GM12878 (cell line): Measurements from ENCODE around the gene SNX2. TPM values are rescaled to one million over a fixed set of nuclear protein-coding genes. Genes with fewer than 3 reads are reported as not detected.

Experiments used
- ATAC-seq: fragments of 200-7000 bp; cut with Tn5 transposase; 3 replicates; pipeline ENCODE4 v1.9.1; 2020; ENCODE audit warnings: mild to moderate bottlenecking, moderate library complexity
- BruUV-seq: library from RNA; stranded (reverse); fragments of 400-500 nt; replicated peaks from 2 replicates; lab custom pipeline; 2021; lab: Mats Ljungman, UMichigan
- CTCF ChIA-PET: fragments of 300-600 bp; sonication (Branson Sonifier 250); formaldehyde crosslinking; extraction: SDS; loops from one replicate; lab custom pipeline; 2021; ENCODE audit warnings: inconsistent platforms; lab: Yijun Ruan, JAX
- POLR2A ChIA-PET: fragments of 350-600 bp; formaldehyde crosslinking; extraction: SDS; loops from one replicate; lab custom pipeline; 2021; ENCODE audit warnings: inconsistent platforms; lab: Charles Lee
- RAD21 ChIA-PET: fragments of 300-600 bp; sonication (Branson Sonifier 250); formaldehyde crosslinking; loops from one replicate; lab custom pipeline; 2023; ENCODE audit warnings: antibody characterized with exemption; ENCODE audit not compliant: unreplicated experiment; lab: Charles Lee
- SMC1A ChIA-PET: fragments of 300-600 bp; sonication (Branson Sonifier 250); formaldehyde crosslinking; loops from one replicate; lab custom pipeline; 2023; ENCODE audit not compliant: unreplicated experiment, uncharacterized antibody; lab: Charles Lee
- DNase-seq: peaks from one replicate; pipeline ENCODE4 v3.0.0-alpha.2; 2011; ENCODE audit warnings: low read depth, low spot score
- FAIRE-seq: peaks from 3 replicates; lab custom pipeline; 2011; peaks lifted over from hg19 to GRCh38; lab: Jason Lieb, UNC
- H2AFZ ChIP-seq: 2 replicates; pipeline ENCODE4 v1.6.0; 2011; ENCODE audit warnings: low read depth, low read length, control low read depth; ENCODE audit not compliant: control insufficient read depth
- H3K27ac ChIP-seq: 2 replicates; pipeline ENCODE4 v1.5.1; 2011; ENCODE audit warnings: control low read depth; ENCODE audit not compliant: control insufficient read depth, insufficient read depth
- H3K27me3 ChIP-seq, 2 experiments: replicated peaks in 1 of 2; 2 replicates each; pipeline versions ENCODE4 v1.6.0 to v1.6.1; 2011; ENCODE audit warnings: low read length in 1 of 2; ENCODE audit not compliant: control insufficient read depth in 2 of 2, insufficient read depth in 2 of 2
- H3K36me3 ChIP-seq, 2 experiments: 2 replicates each; pipeline ENCODE4 v1.5.1; 2011; ENCODE audit warnings: low read length in 1 of 2; ENCODE audit not compliant: control insufficient read depth in 2 of 2, insufficient read depth in 2 of 2
- H3K4me1 ChIP-seq: 2 replicates; pipeline ENCODE4 v1.6.1; 2011; ENCODE audit warnings: mild to moderate bottlenecking, low read length, moderate library complexity, mixed read lengths; ENCODE audit not compliant: control insufficient read depth, insufficient read depth
- H3K4me2 ChIP-seq: 2 replicates; pipeline ENCODE4 v1.6.0; 2011; ENCODE audit warnings: control low read depth; ENCODE audit not compliant: control insufficient read depth, insufficient read depth
- H3K4me3 ChIP-seq: fragments of 200-600 bp; sonication (generic); 2 replicates; pipeline ENCODE4 v1.5.1; 2016
- H3K79me2 ChIP-seq: 2 replicates; pipeline ENCODE4 v1.6.0; 2011; ENCODE audit warnings: low read length; ENCODE audit not compliant: control insufficient read depth, insufficient read depth
- H3K9ac ChIP-seq: 2 replicates; pipeline ENCODE4 v1.8.0; 2011; ENCODE audit warnings: low read length, control low read depth, mixed read lengths; ENCODE audit not compliant: control insufficient read depth, insufficient read depth
- H3K9me3 ChIP-seq: replicated peaks from 3 replicates; pipeline ENCODE4 v1.5.1; 2011; ENCODE audit warnings: mild to moderate bottlenecking, low read length; ENCODE audit not compliant: control insufficient read depth, insufficient read depth
- H4K20me1 ChIP-seq: 2 replicates; pipeline ENCODE4 v1.6.0; 2011; ENCODE audit not compliant: control insufficient read depth, insufficient read depth
- CHD1 ChIP-seq: IDR thresholded peaks from 2 replicates; pipeline ENCODE4 v1.6.1; 2012; ENCODE audit warnings: low read depth, low read length, improper control_type of control experiment
- CHD4 ChIP-seq: fragments of 200-600 bp; sonication (generic); IDR thresholded peaks from 2 replicates; pipeline ENCODE4 v1.6.1; 2016; ENCODE audit warnings: mild to moderate bottlenecking
- EP300 ChIP-seq, 2 experiments: fragments of 150-350 bp in 1 of 2; IDR thresholded peaks; 2 replicates each; pipeline ENCODE4 v1.6.1; 2011 to 2012; ENCODE audit warnings: low read depth in 2 of 2, low read length in 2 of 2, borderline replicate concordance in 1 of 2, improper control_type of control experiment in 1 of 2, inconsistent platforms in 1 of 2; ENCODE audit not compliant: control insufficient read depth in 1 of 2
- FOXK2 ChIP-seq: fragments of 450-650 bp; IDR thresholded peaks from 2 replicates; pipeline ENCODE4 v1.6.1; 2017; ENCODE audit warnings: mild to moderate bottlenecking, moderate library complexity
- MYB ChIP-seq: fragments of 150-350 bp; IDR thresholded peaks from 2 replicates; pipeline ENCODE4 v1.6.1; 2014; ENCODE audit warnings: mild to moderate bottlenecking, low read depth, low read length, borderline replicate concordance
- NFIC ChIP-seq: IDR thresholded peaks from 2 replicates; pipeline ENCODE4 v1.6.1; 2012; ENCODE audit warnings: low read depth, mild to moderate bottlenecking, inconsistent platforms, low read length, moderate library complexity
- NR2F1 ChIP-seq: fragments of 450-650 bp; conservative IDR thresholded peaks from 2 replicates; pipeline ENCODE4 v1.6.1; 2017; ENCODE audit warnings: mild to moderate bottlenecking
- PAX5 ChIP-seq: IDR thresholded peaks from 2 replicates; pipeline ENCODE4 v1.6.1; 2011; ENCODE audit warnings: low read depth, low read length, borderline replicate concordance
- PAX8 ChIP-seq: fragments of 450-650 bp; IDR thresholded peaks from 2 replicates; pipeline ENCODE4 v1.6.1; 2017; ENCODE audit warnings: mild to moderate bottlenecking, moderate library complexity
- POLR2AphosphoS2 ChIP-seq: IDR thresholded peaks from 2 replicates; pipeline ENCODE4 v1.6.1; 2011; ENCODE audit warnings: low read depth, mild to moderate bottlenecking, low read length, improper control_type of control experiment, moderate library complexity
- RCOR1 ChIP-seq: conservative IDR thresholded peaks from 2 replicates; pipeline ENCODE4 v1.6.1; 2012; ENCODE audit warnings: low read depth, low read length, improper control_type of control experiment
- SIN3A ChIP-seq: IDR thresholded peaks from 2 replicates; pipeline ENCODE4 v1.6.1; 2012; ENCODE audit warnings: low read depth, low read length, improper control_type of control experiment
- SPI1 ChIP-seq: IDR thresholded peaks from 2 replicates; pipeline ENCODE4 v1.6.1; 2011; ENCODE audit warnings: low read depth, mild to moderate bottlenecking, low read length, moderate library complexity, borderline replicate concordance; ENCODE audit not compliant: insufficient read depth
- TAF1 ChIP-seq: IDR thresholded peaks from 2 replicates; pipeline ENCODE4 v1.6.1; 2011; ENCODE audit warnings: mild to moderate bottlenecking, low read depth, low read length, borderline replicate concordance
- TBL1XR1 ChIP-seq: IDR thresholded peaks from 2 replicates; pipeline ENCODE4 v1.6.1; 2012; ENCODE audit warnings: low read depth, low read length, improper control_type of control experiment
- TCF12 ChIP-seq: IDR thresholded peaks from 2 replicates; pipeline ENCODE4 v1.6.1; 2011; ENCODE audit warnings: low read depth, mild to moderate bottlenecking, low read length
- ZNF622 ChIP-seq: fragments of 450-650 bp; IDR thresholded peaks from 2 replicates; pipeline ENCODE4 v1.6.1; 2017; ENCODE audit warnings: mild to moderate bottlenecking, inconsistent platforms
- ZZZ3 ChIP-seq: IDR thresholded peaks from 2 replicates; pipeline ENCODE4 v1.6.1; 2011; ENCODE audit warnings: low read depth; ENCODE audit not compliant: control insufficient read depth, insufficient read length
- WGBS: methylation state at CpG from one replicate; pipeline ENCODE4 v1.1.6; 2016; ENCODE audit warnings: low lambda C conversion rate; ENCODE audit not compliant: insufficient replicate concordance, insufficient coverage; ENCODE audit errors: missing lambda C conversion rate; 5-methylcytosine and 5-hydroxymethylcytosine counted together
- in situ Hi-C: fragments of 300-500 bp; cut with MboI; formaldehyde crosslinking; loops from 9 replicates; pipeline ENCODE4 v1.14.3; 2018; ENCODE audit warnings: mixed read lengths
- intact Hi-C: fragments of 100-400 bp; cut with micrococcal nuclease; formaldehyde crosslinking; loops from one replicate; pipeline ENCODE4 v1.14.2; 2022; ENCODE audit not compliant: unreplicated experiment
- polyA plus RNA-seq, 11 experiments: library from polyadenylated mRNA; depleted of rRNA in 4 of 11; unstranded in 6 of 11; stranded (reverse) in 5 of 11; fragments of >200 nt; fragmentation: Nextera tagmentation in 4 of 11; fragmentation: Illumina TruSeq in 1 of 11; extraction: Ambion mirVana in 4 of 11; extraction: Trizol in 1 of 11; gene quantifications; 1 replicate in 1 of 11; 2 replicates in 10 of 11; pipeline versions ENCODE4 v1.2.1 to v1.2.3, GENCODE V29; 2011 to 2016; ENCODE audit warnings: inconsistent platforms in 2 of 11, missing spikeins in 2 of 11, low read depth in 1 of 11
- total RNA-seq, 4 experiments: library from RNA; depleted of rRNA in 3 of 4; stranded (reverse); fragments of >200 nt in 3 of 4; fragmentation: Illumina TruSeq in 1 of 4; extraction: Trizol in 1 of 4; gene quantifications; 2 replicates each; pipeline versions ENCODE4 v1.2.1 to v1.2.3, GENCODE V29; 2013 to 2021
- TF ChIP-seq, protein P1 (sequence below): IDR thresholded peaks from 2 replicates; pipeline ENCODE4 v1.6.1; 2011; ENCODE audit warnings: borderline replicate concordance, low read depth, mild to moderate bottlenecking, moderate library complexity, low read length; ENCODE audit not compliant: insufficient read depth, poor library complexity, severe bottlenecking
- TF ChIP-seq, protein P2 (sequence below): fragments of 150-350 bp; IDR thresholded peaks from 2 replicates; pipeline ENCODE4 v1.6.1; 2016; ENCODE audit warnings: low read depth, low read length

Gene SNX2
- total and polyA plus RNA-seq, 10 of the 15 experiments (the other 5 are each of a cell fraction or from before 2014, with no cell fraction given) = 46.3 to 84.3 (median 63.0) TPM

DNA sequence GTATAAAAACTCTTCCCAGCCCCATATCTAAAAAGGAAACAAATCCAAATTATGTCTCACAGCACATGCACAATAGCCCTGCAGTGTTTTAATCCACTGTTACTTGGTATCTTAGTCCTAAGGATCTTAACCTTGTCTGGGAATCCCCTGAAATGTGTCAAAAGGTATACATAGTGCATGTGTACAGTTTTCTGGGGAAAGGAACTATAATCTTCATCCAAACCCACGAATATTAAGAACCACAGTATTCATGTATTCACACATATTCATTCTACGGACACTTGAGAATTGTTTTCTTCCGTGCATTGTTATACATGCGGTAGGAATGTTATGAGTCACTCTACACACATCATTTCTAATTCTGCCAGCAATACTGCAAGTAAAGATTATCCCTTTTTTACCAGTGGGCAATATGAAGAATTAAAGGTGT, 47.8 kb upstream of the SNX2 start (continued):
- TF ChIP-seq CHD1 (no peak), PAX5 (no peak), NR2F1 (peak; percentile 42; the same call in 1 of the 2 replicates), POLR2AphosphoS2 (no peak), TBL1XR1 (no peak)
- TF ChIP-seq, protein P1, sequence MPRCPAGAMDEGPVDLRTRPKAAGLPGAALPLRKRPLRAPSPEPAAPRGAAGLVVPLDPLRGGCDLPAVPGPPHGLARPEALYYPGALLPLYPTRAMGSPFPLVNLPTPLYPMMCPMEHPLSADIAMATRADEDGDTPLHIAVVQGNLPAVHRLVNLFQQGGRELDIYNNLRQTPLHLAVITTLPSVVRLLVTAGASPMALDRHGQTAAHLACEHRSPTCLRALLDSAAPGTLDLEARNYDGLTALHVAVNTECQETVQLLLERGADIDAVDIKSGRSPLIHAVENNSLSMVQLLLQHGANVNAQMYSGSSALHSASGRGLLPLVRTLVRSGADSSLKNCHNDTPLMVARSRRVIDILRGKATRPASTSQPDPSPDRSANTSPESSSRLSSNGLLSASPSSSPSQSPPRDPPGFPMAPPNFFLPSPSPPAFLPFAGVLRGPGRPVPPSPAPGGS = peak; percentile 65

DNA sequence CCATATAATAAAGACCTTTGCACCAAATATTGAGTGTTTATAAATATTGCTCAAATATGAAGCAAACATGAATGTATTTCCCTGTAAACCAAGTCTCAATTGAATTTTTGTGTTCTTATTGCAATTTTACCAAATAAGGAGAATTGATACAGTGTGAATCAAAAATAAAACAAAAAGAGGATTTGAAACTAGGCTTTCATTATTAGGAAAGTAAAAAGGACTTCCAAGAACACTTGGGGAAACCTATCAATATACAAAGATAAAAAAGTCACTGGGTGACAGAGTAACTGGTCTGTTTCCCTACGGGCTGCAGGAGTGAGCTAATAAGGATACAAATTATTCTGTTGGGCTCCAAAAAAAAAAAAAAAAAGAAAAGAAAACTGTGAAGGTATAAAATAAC, 44.8 kb upstream of the SNX2 start:
- POLR2A ChIA-PET = interaction anchor here (0.5 to 0.6 kb wide), 2 partner anchors 25 to 35 kb away, joined by 3 to 16 read pairs; no protein-coding TSS in a partner anchor
- Histone ChIP-seq H3K4me3 (no peak overlapping the region), H2AFZ (no peak overlapping the region), H3K27me3 (no peaks in the 10 kb centered on the region), H4K20me1 (no peaks in the 10 kb centered on the region), H3K9ac (no peak overlapping the region), H3K27ac (no peak overlapping the region), H3K9me3 (no peaks in the 10 kb centered on the region; the same call in 2 of the 3 replicates), H3K4me2 (no peak overlapping the region), H3K36me3 (no peaks in the 10 kb centered on the region), H3K4me1 (peaks cover 14% of the 10 kb centered on the region), H3K79me2 (no peaks in the 10 kb centered on the region)
- BruUV-seq = no TSS peak
- WGBS = 0% methylated on average over 1 of the region's 1 CpG
- ATAC-seq (peak; percentile 44), DNase-seq (no peak), FAIRE-seq (no peak)
- CTCF ChIA-PET = interaction anchor here (1.2 to 1.3 kb wide), 2 partner anchors 26 to 28 kb away, joined by 4 read pairs; no protein-coding TSS in a partner anchor
- RAD21 ChIA-PET = no interaction called here
- SMC1A ChIA-PET = interaction anchor here (0.6 to 3.2 kb wide), 2 partner anchors 26 to 446 kb away, joined by 4 to 14 read pairs; no protein-coding TSS in a partner anchor
- in situ Hi-C loops (no loop called here), intact Hi-C loops (no loop called here)
- TF ChIP-seq, protein P2, sequence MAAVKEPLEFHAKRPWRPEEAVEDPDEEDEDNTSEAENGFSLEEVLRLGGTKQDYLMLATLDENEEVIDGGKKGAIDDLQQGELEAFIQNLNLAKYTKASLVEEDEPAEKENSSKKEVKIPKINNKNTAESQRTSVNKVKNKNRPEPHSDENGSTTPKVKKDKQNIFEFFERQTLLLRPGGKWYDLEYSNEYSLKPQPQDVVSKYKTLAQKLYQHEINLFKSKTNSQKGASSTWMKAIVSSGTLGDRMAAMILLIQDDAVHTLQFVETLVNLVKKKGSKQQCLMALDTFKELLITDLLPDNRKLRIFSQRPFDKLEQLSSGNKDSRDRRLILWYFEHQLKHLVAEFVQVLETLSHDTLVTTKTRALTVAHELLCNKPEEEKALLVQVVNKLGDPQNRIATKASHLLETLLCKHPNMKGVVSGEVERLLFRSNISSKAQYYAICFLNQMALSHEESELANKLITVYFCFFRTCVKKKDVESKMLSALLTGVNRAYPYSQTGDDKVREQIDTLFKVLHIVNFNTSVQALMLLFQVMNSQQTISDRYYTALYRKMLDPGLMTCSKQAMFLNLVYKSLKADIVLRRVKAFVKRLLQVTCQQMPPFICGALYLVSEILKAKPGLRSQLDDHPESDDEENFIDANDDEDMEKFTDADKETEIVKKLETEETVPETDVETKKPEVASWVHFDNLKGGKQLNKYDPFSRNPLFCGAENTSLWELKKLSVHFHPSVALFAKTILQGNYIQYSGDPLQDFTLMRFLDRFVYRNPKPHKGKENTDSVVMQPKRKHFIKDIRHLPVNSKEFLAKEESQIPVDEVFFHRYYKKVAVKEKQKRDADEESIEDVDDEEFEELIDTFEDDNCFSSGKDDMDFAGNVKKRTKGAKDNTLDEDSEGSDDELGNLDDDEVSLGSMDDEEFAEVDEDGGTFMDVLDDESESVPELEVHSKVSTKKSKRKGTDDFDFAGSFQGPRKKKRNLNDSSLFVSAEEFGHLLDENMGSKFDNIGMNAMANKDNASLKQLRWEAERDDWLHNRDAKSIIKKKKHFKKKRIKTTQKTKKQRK = no peak
- no peak for TF ChIP-seq CHD4
- TF ChIP-seq ZZZ3 = no peak
- no peak for TF ChIP-seq MYB
- TF ChIP-seq EP300 (IDR thresholded peaks at IDR 0.05; ENCODE audit: borderline replicate concordance in 1 of 2, control insufficient read depth in 1 of 2, low read depth in 2 of 2, low read length in 2 of 2) = 0 out of 4 replicates have a peak, but pooled peaks of 1 of the 2 experiments have one; percentile 9
- TF ChIP-seq NFIC = peak; percentile 68
- no peak for TF ChIP-seq PAX8
- peak; percentile 76 for TF ChIP-seq SPI1
- TF ChIP-seq SIN3A = no peak
- no peak for TF ChIP-seq FOXK2
- no peak for TF ChIP-seq RCOR1
- TF ChIP-seq TCF12 = no peak
- TF ChIP-seq ZNF622 = no peak
- no peak for TF ChIP-seq TAF1
